Skeletal muscle tissue (tissue), 4 donors: ENCODE data around the gene SLC9C2. TPM values are rescaled to one million over a fixed set of nuclear protein-coding genes. Genes with fewer than 3 reads are reported as not detected.
"Not testable (repeated sequence)": the region's sequence is repeated elsewhere in the genome, so short reads cannot be mapped to it uniquely, and the experiment has no call there.

ENCODE experiments used
- H3K27ac ChIP-seq: one replicate; pipeline ENCODE4 v1.7.0; 2013; ENCODE audit warnings: mild to moderate bottlenecking, low read depth, low read length, inconsistent platforms
- H3K27me3 ChIP-seq, 3 donors: one replicate each; pipeline ENCODE4 v1.7.0; 2013; ENCODE audit warnings: low read length in 3 of 3; ENCODE audit not compliant: control insufficient read depth in 3 of 3, insufficient read depth in 3 of 3
- H3K36me3 ChIP-seq, 3 donors: one replicate each; pipeline ENCODE4 v1.7.0; 2013; ENCODE audit warnings: low read length in 3 of 3; ENCODE audit not compliant: control insufficient read depth in 3 of 3, insufficient read depth in 3 of 3
- H3K4me1 ChIP-seq, 3 donors: one replicate each; pipeline ENCODE4 v1.7.0; 2013; ENCODE audit warnings: low read length in 3 of 3, mild to moderate bottlenecking in 3 of 3; ENCODE audit not compliant: control insufficient read depth in 3 of 3, insufficient read depth in 3 of 3
- H3K4me3 ChIP-seq, 3 donors: one replicate each; pipeline ENCODE4 v1.7.0; 2013; ENCODE audit warnings: low read length in 3 of 3
- H3K9ac ChIP-seq, 3 donors: one replicate each; pipeline ENCODE4 v1.7.0; 2013; ENCODE audit warnings: low read length in 3 of 3, mild to moderate bottlenecking in 3 of 3, moderate library complexity in 2 of 3, low read depth in 1 of 3
- H3K9me3 ChIP-seq, 3 donors: one replicate each; pipeline ENCODE4 v1.7.0; 2013; ENCODE audit warnings: low read length in 3 of 3; ENCODE audit not compliant: control insufficient read depth in 3 of 3
- total RNA-seq: library from RNA; depleted of rRNA; stranded (reverse); fragments of >200 nt; gene quantifications from one replicate; pipeline ENCODE4 v1.2.3, GENCODE V29; 2014
- donor health status: Osteomylitis.

SLC9C2 gene
- total RNA-seq, 1 donor from 2014 or later: under 0.01 TPM

GRCh38 chr1:173477286-173478093 lies 125.4 kb downstream of the SLC9C2 start, which contains the start of gene PRDX6:
TSS of gene PRDX6 (plus strand) at chr1:173477335. CDS start at chr1:173477398, 63 bp downstream.
- H3K36me3 ChIP-seq: peaks cover 15 to 31% (median 15%) of the 10 kb centered on the region in 3 donors
- peak within 1 kb of the TSS; percentile 95 to 99 (median 97) for H3K9ac ChIP-seq
- no peaks in the 10 kb centered on the region for H3K9me3 ChIP-seq
- H3K27ac ChIP-seq: peak within 1 kb of the TSS; percentile 97
- H3K4me3 ChIP-seq: peak within 1 kb of the TSS; percentile 90 to 96 (median 91)
- peaks cover 29 to 49% (median 48%) of the 10 kb centered on the region in 3 donors for H3K4me1 ChIP-seq
- no peaks in the 10 kb centered on the region for H3K27me3 ChIP-seq

GRCh38 chr1:173476665-173477285 lies 126.1 kb downstream of the SLC9C2 start:
- Histone ChIP-seq H3K4me3 (peak overlapping the region; percentile 88 to 96 (median 90)), H3K36me3 (peaks cover 8 to 24% (median 8%) of the 10 kb centered on the region in 3 donors), H3K27me3 (no peaks in the 10 kb centered on the region), H3K27ac (peak overlapping the region; percentile 97), H3K9me3 (no peaks in the 10 kb centered on the region), H3K9ac (peak overlapping the region; percentile 85 to 88 (median 87)), H3K4me1 (peaks cover 29 to 49% (median 48%) of the 10 kb centered on the region in 3 donors)

- peak overlapping the region; percentile 82 for H3K27ac ChIP-seq
- peak overlapping the region; percentile 88 to 96 (median 90) for H3K4me3 ChIP-seq
- H3K27me3 ChIP-seq: no peaks in the 10 kb centered on the region
- H3K9ac ChIP-seq: peak overlapping the region; percentile 85 to 88 (median 87)
- no peaks in the 10 kb centered on the region for H3K9me3 ChIP-seq
- peaks cover 2 to 18% (median 3%) of the 10 kb centered on the region in 3 donors for H3K36me3 ChIP-seq
- H3K4me1 ChIP-seq: peaks cover 29 to 45% (median 44%) of the 10 kb centered on the region in 3 donors
Measured at GRCh38 chr1:173476197-173476664, 126.6 kb downstream of the SLC9C2 start.

GRCh38 chr1:173475564-173476196 lies 127.2 kb downstream of the SLC9C2 start:
- no peaks in the 10 kb centered on the region for H3K27me3 ChIP-seq
- H3K4me3 ChIP-seq: peak overlapping the region; percentile 88 to 96 (median 90)
- no peaks in the 10 kb centered on the region for H3K9me3 ChIP-seq
- peaks cover 29 to 43% (median 42%) of the 10 kb centered on the region in 3 donors for H3K4me1 ChIP-seq
- H3K36me3 ChIP-seq: peaks cover 0 to 13% (median 0%) of the 10 kb centered on the region in 3 donors
- no peak overlapping the region for H3K27ac ChIP-seq
- H3K9ac ChIP-seq: peak overlapping the region; percentile 85 to 88 (median 87)

GRCh38 chr1:173474780-173475421 lies 128.0 kb downstream of the SLC9C2 start:
- H3K9ac ChIP-seq, H3K4me3 ChIP-seq: not testable (repeated sequence)

GRCh38 chr1:173474097-173474779 lies 128.6 kb downstream of the SLC9C2 start:
- peaks cover 18 to 30% (median 29%) of the 10 kb centered on the region in 3 donors for H3K4me1 ChIP-seq
- H3K36me3 ChIP-seq: no peaks in the 10 kb centered on the region
- H3K4me3 ChIP-seq: no peak overlapping the region
- no peaks in the 10 kb centered on the region for H3K9me3 ChIP-seq
- no peaks in the 10 kb centered on the region for H3K27me3 ChIP-seq
- H3K9ac ChIP-seq: peak overlapping the region in 1 of 3 donors; percentile 51
- H3K27ac ChIP-seq: no peak overlapping the region

More at GRCh38 chr1:173474780-173475421, 128.0 kb downstream of the SLC9C2 start:
- peaks cover 25 to 37% (median 35%) of the 10 kb centered on the region in 3 donors for H3K4me1 ChIP-seq
- H3K27me3 ChIP-seq, H3K9me3 ChIP-seq, H3K27ac ChIP-seq, H3K36me3 ChIP-seq: not testable (repeated sequence)

- H3K4me1 ChIP-seq: peaks cover 13 to 24% (median 22%) of the 10 kb centered on the region in 3 donors
- H3K9ac ChIP-seq: peak overlapping the region in 1 of 3 donors; percentile 51
- no peak overlapping the region for H3K4me3 ChIP-seq
- no peaks in the 10 kb centered on the region for H3K36me3 ChIP-seq
- no peaks in the 10 kb centered on the region for H3K27me3 ChIP-seq
- H3K27ac ChIP-seq: no peak overlapping the region
- H3K9me3 ChIP-seq: no peaks in the 10 kb centered on the region
Measured at GRCh38 chr1:173473599-173474011, 129.3 kb downstream of the SLC9C2 start.

- Histone ChIP-seq H3K27ac (no peak overlapping the region), H3K4me3 (no peak overlapping the region), H3K36me3 (peaks cover 0 to 3% (median 0%) of the 10 kb centered on the region in 3 donors), H3K9me3 (no peaks in the 10 kb centered on the region), H3K27me3 (no peaks in the 10 kb centered on the region), H3K9ac (no peak overlapping the region), H3K4me1 (peaks cover 0 to 7% (median 6%) of the 10 kb centered on the region in 3 donors)
Measured at GRCh38 chr1:173470608-173471007, 132.3 kb downstream of the SLC9C2 start.

- no peak overlapping the region for H3K27ac ChIP-seq
- H3K4me1 ChIP-seq: peaks cover 0 to 5% (median 3%) of the 10 kb centered on the region in 3 donors
- H3K9ac ChIP-seq: no peak overlapping the region
- peaks cover 0 to 3% (median 0%) of the 10 kb centered on the region in 3 donors for H3K36me3 ChIP-seq
- no peaks in the 10 kb centered on the region for H3K27me3 ChIP-seq
- no peak overlapping the region for H3K4me3 ChIP-seq
- H3K9me3 ChIP-seq: no peaks in the 10 kb centered on the region
Measured at GRCh38 chr1:173469656-173470055, 133.2 kb downstream of the SLC9C2 start.
